GM23338 (cell line): Measurements from ENCODE around the gene PUM1. TPM values are rescaled to one million over a fixed set of nuclear protein-coding genes. Genes with fewer than 3 reads are reported as not detected.
A peak's percentile ranks its signal among the peaks of the same experiment; 100 is the strongest.

ENCODE experiments used
- ATAC-seq: fragments of 200-7000 bp; cut with Tn5 transposase; 3 replicates; pipeline ENCODE4 v1.9.1; 2020
- DNase-seq: peaks from one replicate; pipeline ENCODE4 v3.0.0-alpha.2; 2015; ENCODE audit warnings: low spot score
- H2AFZ ChIP-seq: fragments of 200-600 bp; sonication (generic); 2 replicates; pipeline ENCODE4 v1.8.0; 2016; ENCODE audit warnings: antibody characterized with exemption, mild to moderate bottlenecking, moderate library complexity
- H3F3A ChIP-seq: fragments of 200-600 bp; sonication (generic); replicated peaks from 2 replicates; pipeline ENCODE4 v1.8.0; 2017; ENCODE audit warnings: antibody characterized with exemption, mixed run types, low read depth
- H3K27ac ChIP-seq: fragments of 200-600 bp; sonication (generic); 2 replicates; pipeline ENCODE4 v1.6.1; 2016; ENCODE audit warnings: low read depth
- H3K27me3 ChIP-seq: fragments of 200-600 bp; sonication (generic); 2 replicates; pipeline ENCODE4 v1.8.0; 2016; ENCODE audit warnings: mild to moderate bottlenecking, mixed run types, moderate library complexity; ENCODE audit not compliant: insufficient read depth
- H3K36me3 ChIP-seq: fragments of 200-600 bp; sonication (generic); 2 replicates; pipeline ENCODE4 v1.8.0; 2016; ENCODE audit warnings: mild to moderate bottlenecking; ENCODE audit not compliant: insufficient read depth
- H3K4me1 ChIP-seq: fragments of 200-600 bp; sonication (generic); 2 replicates; pipeline ENCODE4 v1.8.0; 2016; ENCODE audit warnings: mild to moderate bottlenecking, moderate library complexity; ENCODE audit not compliant: insufficient read depth
- H3K4me2 ChIP-seq: fragments of 200-600 bp; sonication (generic); 2 replicates; pipeline ENCODE4 v1.7.1; 2017; ENCODE audit warnings: mixed run types
- H3K4me3 ChIP-seq: fragments of 200-600 bp; sonication (generic); 2 replicates; pipeline ENCODE4 v1.6.1; 2016; ENCODE audit warnings: mixed run types
- H3K79me2 ChIP-seq: fragments of 200-600 bp; sonication (generic); replicated peaks from 2 replicates; pipeline ENCODE4 v1.8.0; 2017; ENCODE audit warnings: mild to moderate bottlenecking; ENCODE audit not compliant: insufficient read depth
- H3K9me2 ChIP-seq: fragments of 200-600 bp; sonication (generic); 2 replicates; pipeline ENCODE4 v1.8.0; 2017; ENCODE audit not compliant: insufficient read depth
- H4K20me1 ChIP-seq: fragments of 200-600 bp; sonication (generic); replicated peaks from 2 replicates; pipeline ENCODE4 v1.8.0; 2017; ENCODE audit warnings: mild to moderate bottlenecking; ENCODE audit not compliant: insufficient read depth
- H3K27ac Mint-ChIP-seq: 2 replicates; pipeline ENCODE4 v1.8.0; 2020; ENCODE audit warnings: inconsistent platforms, mild to moderate bottlenecking, moderate library complexity, mixed read lengths
- H3K27me3 Mint-ChIP-seq: 3 replicates; pipeline ENCODE4 v1.8.0; 2022; ENCODE audit warnings: low read depth, mild to moderate bottlenecking, moderate library complexity, mixed read lengths, inconsistent platforms; ENCODE audit not compliant: insufficient read depth, poor library complexity
- H3K36me3 Mint-ChIP-seq: 3 replicates; pipeline ENCODE4 v1.8.0; 2021; ENCODE audit warnings: low read depth, mild to moderate bottlenecking, inconsistent platforms, moderate library complexity, mixed read lengths
- H3K4me1 Mint-ChIP-seq: 3 replicates; pipeline ENCODE4 v1.8.0; 2020; ENCODE audit warnings: mild to moderate bottlenecking, inconsistent platforms, mixed read lengths
- H3K4me3 Mint-ChIP-seq: 3 replicates; pipeline ENCODE4 v1.8.0; 2021; ENCODE audit warnings: moderate library complexity, mild to moderate bottlenecking, inconsistent platforms, mixed read lengths
- H3K9me3 Mint-ChIP-seq: 3 replicates; pipeline ENCODE4 v1.8.0; 2020; ENCODE audit warnings: moderate library complexity, mild to moderate bottlenecking, inconsistent platforms, mixed read lengths
- CREB1 ChIP-seq: fragments of 250-450 bp; sonication (Bioruptor Pico); IDR thresholded peaks from 2 replicates; pipeline ENCODE4 v1.5.0; 2020; ENCODE audit warnings: low read depth, mild to moderate bottlenecking, moderate library complexity
- EZH2 ChIP-seq: fragments of 200-600 bp; sonication (generic); IDR thresholded peaks from one replicate; pipeline ENCODE4 v1.8.0; 2017; ENCODE audit warnings: antibody characterized with exemption, mild to moderate bottlenecking, low read depth; ENCODE audit not compliant: unreplicated experiment
- EZH2phosphoT487 ChIP-seq: fragments of 200-600 bp; sonication (generic); IDR thresholded peaks from one replicate; pipeline ENCODE4 v1.8.1; 2018; ENCODE audit warnings: antibody characterized with exemption; ENCODE audit not compliant: unreplicated experiment
- NANOG ChIP-seq: IDR thresholded peaks from 2 replicates; pipeline ENCODE4 v1.6.1; 2016; ENCODE audit warnings: antibody characterized with exemption, borderline replicate concordance
- POLR2AphosphoS5 ChIP-seq: IDR thresholded peaks from 2 replicates; pipeline ENCODE4 v1.6.1; 2016; ENCODE audit warnings: antibody characterized with exemption, low read depth
- STAT1 ChIP-seq: IDR thresholded peaks from one replicate; pipeline ENCODE4 v1.6.1; 2016; ENCODE audit warnings: antibody characterized with exemption; ENCODE audit not compliant: unreplicated experiment
- ZNF114 ChIP-seq: fragments of 250-450 bp; sonication (Bioruptor Pico); IDR thresholded peaks from 2 replicates; pipeline ENCODE4 v1.5.0; 2020; ENCODE audit warnings: mild to moderate bottlenecking, moderate library complexity
- ZNF331 ChIP-seq: fragments of 250-450 bp; sonication (Bioruptor Pico); IDR thresholded peaks from 2 replicates; pipeline ENCODE4 v1.5.0; 2020; ENCODE audit warnings: low read depth, mild to moderate bottlenecking, moderate library complexity
- polyA plus RNA-seq: library from polyadenylated mRNA; unstranded; fragments of >200 nt; fragmentation: Nextera tagmentation; extraction: Ambion mirVana; gene quantifications from 2 replicates; pipeline ENCODE4 v1.2.1, GENCODE V29; 2016
- total RNA-seq: library from RNA; depleted of rRNA; stranded (reverse); fragments of >200 nt; shearing (Covaris generic); gene quantifications from 2 replicates; pipeline ENCODE4 v1.2.3, GENCODE V29; 2014
- TF ChIP-seq, protein P1 (sequence below), 2 experiments: fragments of 200-600 bp in 1 of 2; sonication (generic) in 1 of 2; conservative IDR thresholded peaks; 2 replicates each; pipeline versions ENCODE4 v1.5.1 to v1.6.1; 2016 to 2017; ENCODE audit warnings: antibody characterized with exemption in 2 of 2, low read depth in 2 of 2, mild to moderate bottlenecking in 2 of 2, moderate library complexity in 1 of 2

The PUM1 gene
- total and polyA plus RNA-seq, 2 experiments from 2014 or later = 44.4 to 117 TPM

DNA sequence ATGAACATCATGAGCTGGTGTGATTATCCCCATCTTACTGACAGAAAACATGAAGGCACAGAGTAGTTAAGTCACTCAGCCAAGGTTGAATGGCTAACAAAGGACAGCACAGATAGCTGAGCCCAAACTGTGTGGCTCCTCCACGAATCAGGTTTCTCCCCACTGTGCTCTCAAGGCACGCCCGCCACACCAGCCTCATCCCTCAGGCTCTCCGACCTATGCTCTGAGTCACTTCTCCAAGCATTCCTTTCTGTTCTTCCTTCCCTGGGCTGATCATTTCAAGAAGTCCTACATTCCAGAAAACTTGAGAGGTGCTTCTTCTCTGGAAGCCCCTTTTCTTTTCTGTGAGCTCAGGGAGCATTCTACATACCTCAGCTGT lies 131.7 kb downstream of the PUM1 start:
- H3K4me3 Mint-ChIP-seq = no peak overlapping the region
- Histone ChIP-seq H2AFZ (no peak overlapping the region), H3K9me2 (no peaks in the 10 kb centered on the region), H3F3A (peaks cover 27% of the 10 kb centered on the region), H3K4me2 (no peak overlapping the region), H3K4me1 (peaks cover 4% of the 10 kb centered on the region; the same call in 1 of the 2 replicates), H3K27ac (peak overlapping the region; percentile 67), H3K79me2 (0 out of 2 replicates have a peak, but pooled peaks cover 2% of the 10 kb centered on the region), H4K20me1 (peaks cover 23% of the 10 kb centered on the region), H3K36me3 (peaks cover 17% of the 10 kb centered on the region), H3K4me3 (no peak overlapping the region), H3K27me3 (no peaks in the 10 kb centered on the region)
- H3K36me3 Mint-ChIP-seq = peaks cover 58% of the 10 kb centered on the region
- no peak for TF ChIP-seq CREB1 (CRISPR knock-in tag)
- no peak for TF ChIP-seq ZNF331 (CRISPR knock-in tag)
- TF ChIP-seq ZNF114 (CRISPR knock-in tag) = no peak
- TF ChIP-seq EZH2 = no peak
- TF ChIP-seq POLR2AphosphoS5 = no peak
- TF ChIP-seq EZH2phosphoT487 = no peak
- TF ChIP-seq, protein P1, sequence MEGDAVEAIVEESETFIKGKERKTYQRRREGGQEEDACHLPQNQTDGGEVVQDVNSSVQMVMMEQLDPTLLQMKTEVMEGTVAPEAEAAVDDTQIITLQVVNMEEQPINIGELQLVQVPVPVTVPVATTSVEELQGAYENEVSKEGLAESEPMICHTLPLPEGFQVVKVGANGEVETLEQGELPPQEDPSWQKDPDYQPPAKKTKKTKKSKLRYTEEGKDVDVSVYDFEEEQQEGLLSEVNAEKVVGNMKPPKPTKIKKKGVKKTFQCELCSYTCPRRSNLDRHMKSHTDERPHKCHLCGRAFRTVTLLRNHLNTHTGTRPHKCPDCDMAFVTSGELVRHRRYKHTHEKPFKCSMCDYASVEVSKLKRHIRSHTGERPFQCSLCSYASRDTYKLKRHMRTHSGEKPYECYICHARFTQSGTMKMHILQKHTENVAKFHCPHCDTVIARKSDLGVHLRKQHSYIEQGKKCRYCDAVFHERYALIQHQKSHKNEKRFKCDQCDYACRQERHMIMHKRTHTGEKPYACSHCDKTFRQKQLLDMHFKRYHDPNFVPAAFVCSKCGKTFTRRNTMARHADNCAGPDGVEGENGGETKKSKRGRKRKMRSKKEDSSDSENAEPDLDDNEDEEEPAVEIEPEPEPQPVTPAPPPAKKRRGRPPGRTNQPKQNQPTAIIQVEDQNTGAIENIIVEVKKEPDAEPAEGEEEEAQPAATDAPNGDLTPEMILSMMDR (conservative IDR thresholded peaks at IDR 0.05; ENCODE audit: low read depth in 2 of 2) = no peak
- no peak for TF ChIP-seq STAT1
- no peak for TF ChIP-seq NANOG
- peak overlapping the region; percentile 67 for H3K27ac Mint-ChIP-seq
- DNase-seq (peak; percentile 25), ATAC-seq (peak; percentile 7; the same call in 2 of the 3 replicates)
- H3K27me3 Mint-ChIP-seq = peaks cover 14% of the 10 kb centered on the region
- H3K9me3 Mint-ChIP-seq = no peaks in the 10 kb centered on the region
- H3K4me1 Mint-ChIP-seq = peaks cover 4% of the 10 kb centered on the region; the same call in 1 of the 3 replicates

DNA sequence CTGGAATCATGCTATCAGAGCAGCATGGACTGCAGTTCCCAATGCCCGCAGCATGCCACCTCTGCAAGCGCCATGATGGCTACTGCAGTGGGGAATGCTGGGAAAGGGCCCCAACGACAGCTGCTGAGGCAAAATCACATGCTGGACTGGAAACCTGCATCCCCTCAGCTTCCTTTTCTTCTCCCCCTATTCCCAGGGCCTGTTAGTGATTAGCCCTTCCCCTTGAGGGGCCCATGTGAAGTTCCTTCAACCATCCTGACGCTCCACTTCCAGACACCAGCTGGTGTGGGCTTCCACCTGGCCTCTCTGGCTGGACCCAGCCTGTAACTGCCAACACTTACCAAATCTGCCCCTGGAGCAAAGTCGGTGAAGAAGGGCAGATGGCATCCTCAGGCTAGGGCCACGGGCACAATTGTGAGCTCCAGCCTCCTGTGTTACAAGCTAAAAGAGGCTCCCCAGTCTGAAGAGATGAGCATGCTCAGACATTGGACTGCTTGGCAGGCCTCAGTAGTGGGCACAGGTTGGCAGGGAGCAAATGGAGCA lies 134.8 kb downstream of the PUM1 start:
- peaks cover 4% of the 10 kb centered on the region; the same call in 1 of the 2 replicates for H3K36me3 ChIP-seq
- TF ChIP-seq POLR2AphosphoS5 = peak; percentile 64; the same call in 1 of the 2 replicates
- TF ChIP-seq NANOG = no peak
- no peak for TF ChIP-seq CREB1 (CRISPR knock-in tag)
- H3K27ac Mint-ChIP-seq = no peak overlapping the region
- peak overlapping the region; percentile 84; the same call in 1 of the 2 replicates for H3K27ac ChIP-seq
- H3K27me3 Mint-ChIP-seq = peaks cover 19% of the 10 kb centered on the region
- DNase-seq = peak; percentile 35
- H3K9me2 ChIP-seq = no peaks in the 10 kb centered on the region
- peak; percentile 12 for ATAC-seq
- H3K36me3 Mint-ChIP-seq = peaks cover 36% of the 10 kb centered on the region
- no peaks in the 10 kb centered on the region for H3K27me3 ChIP-seq
- H3F3A ChIP-seq = peaks cover 27% of the 10 kb centered on the region
- H3K4me1 ChIP-seq = peaks cover 9% of the 10 kb centered on the region
- H3K4me1 Mint-ChIP-seq = peaks cover 7% of the 10 kb centered on the region
- no peaks in the 10 kb centered on the region for H3K79me2 ChIP-seq
- no peaks in the 10 kb centered on the region for H3K9me3 Mint-ChIP-seq
- H3K4me3 Mint-ChIP-seq = no peak overlapping the region
- H4K20me1 ChIP-seq = peaks cover 19% of the 10 kb centered on the region
- H3K4me3 ChIP-seq = no peak overlapping the region
- H2AFZ ChIP-seq = no peak overlapping the region
- H3K4me2 ChIP-seq = no peak overlapping the region
